Activated CD4-positive, alpha-beta T cell treated with anti-CD3 and anti-CD28 coated beads for 36 hours (primary cell): ENCODE measurements around the gene PAAF1. TPM values are rescaled to one million over a fixed set of nuclear protein-coding genes. Genes with fewer than 3 reads are reported as not detected.

Experiments used
- ATAC-seq: fragments of 200-7000 bp; cut with Tn5 transposase; one replicate; pipeline ENCODE4 v1.10.0; 2021; ENCODE audit warnings: mild to moderate bottlenecking, moderate library complexity
- CTCF ChIA-PET: fragments of 350-600 bp; sonication (Branson Sonifier 250); formaldehyde crosslinking; loops from one replicate; lab custom pipeline; 2021; ENCODE audit warnings: antibody characterized with exemption; lab: Charles Lee
- POLR2A ChIA-PET: fragments of 350-600 bp; sonication (Branson Sonifier 250); formaldehyde crosslinking; loops from one replicate; lab custom pipeline; 2021; ENCODE audit warnings: antibody characterized with exemption, inconsistent platforms; lab: Charles Lee
- DNase-seq: peaks from one replicate; pipeline ENCODE4 v3.0.0-alpha.2; 2020
- H3K27ac Mint-ChIP-seq: one replicate; pipeline ENCODE4 v1.8.0; 2021; ENCODE audit warnings: mixed read lengths
- H3K27me3 Mint-ChIP-seq: one replicate; pipeline ENCODE4 v1.8.0; 2021; ENCODE audit warnings: mixed read lengths
- H3K36me3 Mint-ChIP-seq: one replicate; pipeline ENCODE4 v1.8.0; 2021; ENCODE audit warnings: low read depth, mixed read lengths
- H3K4me1 Mint-ChIP-seq: one replicate; pipeline ENCODE4 v1.8.0; 2021; ENCODE audit warnings: mixed read lengths
- H3K4me3 Mint-ChIP-seq: one replicate; pipeline ENCODE4 v1.8.0; 2021; ENCODE audit warnings: mild to moderate bottlenecking, moderate library complexity, mixed read lengths
- H3K9me3 Mint-ChIP-seq: one replicate; pipeline ENCODE4 v1.8.0; 2021; ENCODE audit warnings: low read depth, mixed read lengths
- intact Hi-C, 2 experiments: fragments of 100-400 bp; cut with DNase I in 1 of 2; cut with micrococcal nuclease in 1 of 2; formaldehyde crosslinking; loops; one replicate each; pipeline versions ENCODE4 v1.14.2 to v1.15.1; 2022 to 2024; cut with DNase I, micrococcal nuclease
- total RNA-seq, 2 experiments: library from RNA; stranded (reverse); gene quantifications; one replicate each; pipeline ENCODE4 v1.2.3, GENCODE V29; 2021

The PAAF1 gene
- total RNA-seq, 2 experiments from 2014 or later, result 34.2 to 34.8 TPM

DNA sequence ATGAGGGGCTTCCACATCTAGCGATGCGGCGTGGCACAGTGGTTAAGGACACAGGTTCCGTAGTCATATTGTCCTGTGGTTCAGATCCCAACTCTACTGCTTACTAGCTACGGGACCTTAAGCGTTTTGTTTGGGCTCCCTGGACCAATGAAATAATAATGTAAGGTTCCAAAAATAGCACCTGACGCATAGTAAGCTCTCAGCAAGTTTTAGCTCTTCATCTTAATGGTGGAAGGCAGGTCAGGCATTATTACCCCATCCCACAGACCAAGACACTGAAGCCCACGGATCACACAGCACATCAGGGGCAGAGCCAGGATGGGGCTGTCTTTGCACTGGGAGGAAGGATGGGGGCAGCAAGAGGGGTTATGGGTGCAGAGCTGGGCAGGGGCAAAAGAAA is 87.1 kb downstream of the PAAF1 start:
- ChIA-PET POLR2A (interaction anchor here (0.7 kb wide), 1 partner anchor 89 kb away, joined by 4 read pairs; no protein-coding TSS in a partner anchor), CTCF (interaction anchor here (0.6 to 2.1 kb wide), 20 partner anchors 8 to 230 kb away, joined by 3 to 14 read pairs (median 4); no protein-coding TSS in a partner anchor)
- H3K4me1 Mint-ChIP-seq, result peaks cover 30% of the 10 kb centered on the region
- peak overlapping the region; percentile 4 for H3K27ac Mint-ChIP-seq
- DNase-seq (no peak), ATAC-seq (no peak)
- H3K27me3 Mint-ChIP-seq, result no peaks in the 10 kb centered on the region
- H3K9me3 Mint-ChIP-seq, result no peaks in the 10 kb centered on the region
- intact Hi-C loops, result loop anchor here (1.0 to 10.0 kb wide), 9 partner anchors 69 to 483 kb away; no protein-coding TSS in a partner anchor
- H3K4me3 Mint-ChIP-seq, result no peak overlapping the region
- no peaks in the 10 kb centered on the region for H3K36me3 Mint-ChIP-seq

DNA sequence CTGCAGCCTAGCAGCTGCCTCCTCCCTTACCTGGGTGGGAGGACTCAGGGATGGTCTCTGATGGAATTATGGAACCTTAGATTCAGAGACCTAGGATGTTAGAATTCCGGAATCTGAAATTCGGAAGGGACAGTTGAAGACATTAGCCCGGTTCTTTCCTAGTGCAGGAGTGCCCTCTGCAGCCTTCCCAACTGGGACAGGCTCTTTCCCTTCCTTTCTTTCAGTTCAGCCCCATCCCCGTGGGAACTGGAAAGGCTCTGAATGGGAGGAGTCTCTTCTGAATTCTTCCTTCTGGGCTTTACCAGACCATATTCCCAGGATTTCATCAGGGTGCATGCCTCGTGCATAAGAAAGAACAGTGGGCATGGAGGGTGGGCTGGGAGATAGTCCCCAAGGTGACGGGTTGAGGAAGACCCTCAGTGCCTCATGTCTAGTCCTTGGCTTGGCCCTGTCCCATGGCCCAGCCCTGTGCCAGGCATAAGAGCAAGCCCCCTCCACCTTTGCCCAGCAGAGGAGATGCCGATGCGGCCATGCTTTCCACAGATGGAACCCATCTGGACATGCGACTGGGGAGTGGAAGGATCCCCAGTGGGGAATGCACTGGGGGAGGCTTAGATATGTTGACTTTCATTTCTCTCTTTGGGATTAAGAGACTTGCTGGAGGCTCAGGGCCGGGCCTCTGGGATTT is 88.4 kb downstream of the PAAF1 start:
- H3K9me3 Mint-ChIP-seq, result no peaks in the 10 kb centered on the region
- H3K27ac Mint-ChIP-seq, result no peak overlapping the region
- POLR2A ChIA-PET, result interaction anchor here (0.6 kb wide), 1 partner anchor 9 kb away, joined by 3 read pairs; no protein-coding TSS in a partner anchor
- ATAC-seq, result no peak
- CTCF ChIA-PET, result interaction anchor here (0.6 to 2.1 kb wide), 6 partner anchors 10 to 212 kb away, joined by 3 to 14 read pairs (median 4); no protein-coding TSS in a partner anchor
- no peak overlapping the region for H3K4me3 Mint-ChIP-seq
- DNase-seq, result no peak
- H3K27me3 Mint-ChIP-seq, result no peaks in the 10 kb centered on the region
- H3K4me1 Mint-ChIP-seq, result peaks cover 43% of the 10 kb centered on the region
- intact Hi-C loops, result loop anchor here (2.0 to 10.0 kb wide), 4 partner anchors 68 to 356 kb away; no protein-coding TSS in a partner anchor
- H3K36me3 Mint-ChIP-seq, result no peaks in the 10 kb centered on the region

DNA sequence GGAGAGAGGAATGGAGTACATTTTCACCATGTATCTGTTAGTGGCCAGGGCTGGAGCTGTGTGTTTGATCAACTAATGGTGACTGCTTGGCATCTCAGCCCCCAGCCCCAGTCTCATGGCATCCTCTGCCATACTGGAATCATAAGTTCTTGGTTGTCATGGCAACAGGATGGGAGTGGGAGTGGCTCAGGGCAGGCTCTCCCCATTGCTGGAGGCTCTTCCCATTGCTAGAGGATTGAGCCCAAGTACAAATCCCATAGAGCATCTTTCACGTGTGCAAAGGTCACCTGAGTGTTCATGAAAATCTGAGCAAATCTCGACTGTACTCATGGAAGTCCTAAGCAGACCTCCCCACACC is 88.9 kb downstream of the PAAF1 start:
- ChIA-PET POLR2A (no interaction called here), CTCF (interaction anchor here (0.6 to 1.2 kb wide), 3 partner anchors 11 to 205 kb away, joined by 3 to 5 read pairs (median 3); partner anchors contain the start of genes C2CD3, PPME1 and UCP2)
- ATAC-seq, result no peak
- Mint-ChIP-seq H3K9me3 (no peaks in the 10 kb centered on the region), H3K4me3 (no peak overlapping the region), H3K27ac (no peak overlapping the region), H3K27me3 (no peaks in the 10 kb centered on the region), H3K4me1 (peaks cover 48% of the 10 kb centered on the region), H3K36me3 (no peaks in the 10 kb centered on the region)
- no peak for DNase-seq
- intact Hi-C loops, result loop anchor here (2.0 to 10.0 kb wide), 4 partner anchors 67 to 355 kb away; no protein-coding TSS in a partner anchor

- Mint-ChIP-seq H3K36me3 (no peaks in the 10 kb centered on the region), H3K27ac (peak overlapping the region; percentile 63), H3K4me3 (no peak overlapping the region), H3K27me3 (no peaks in the 10 kb centered on the region), H3K9me3 (no peaks in the 10 kb centered on the region), H3K4me1 (peaks cover 72% of the 10 kb centered on the region)
- DNase-seq, result no peak
- CTCF ChIA-PET, result no interaction called here
- intact Hi-C loops, result loop anchor here in 1 of 2 experiments (10.0 kb wide), 2 partner anchors 286 to 336 kb away; no protein-coding TSS in a partner anchor
- ATAC-seq, result no peak
- POLR2A ChIA-PET, result interaction anchor here (0.6 to 1.1 kb wide), 3 partner anchors 11 to 180 kb away, joined by 3 to 4 read pairs (median 3); no protein-coding TSS in a partner anchor
Observed at GRCh38 chr11:73968356-73968966, 91.7 kb downstream of the PAAF1 start.

- ATAC-seq, result no peak
- Mint-ChIP-seq H3K4me3 (no peak overlapping the region), H3K27me3 (no peaks in the 10 kb centered on the region), H3K27ac (peak overlapping the region; percentile 63), H3K4me1 (peaks cover 77% of the 10 kb centered on the region), H3K36me3 (peaks cover 3% of the 10 kb centered on the region), H3K9me3 (no peaks in the 10 kb centered on the region)
- ChIA-PET POLR2A (interaction anchor here (0.6 to 1.1 kb wide), 2 partner anchors 10 to 180 kb away, joined by 3 to 4 read pairs; no protein-coding TSS in a partner anchor), CTCF (interaction anchor here (0.6 to 1.0 kb wide), 2 partner anchors 9 to 1142 kb away, joined by 3 read pairs; no protein-coding TSS in a partner anchor)
- no peak for DNase-seq
- intact Hi-C loops, result loop anchor here in 1 of 2 experiments (10.0 kb wide), 2 partner anchors 286 to 336 kb away; no protein-coding TSS in a partner anchor
Observed at GRCh38 chr11:73969091-73969490, 92.3 kb downstream of the PAAF1 start.

GRCh38 chr11:73969991-73970800 is 93.4 kb downstream of the PAAF1 start:
- H3K27ac Mint-ChIP-seq, result peak overlapping the region; percentile 63
- POLR2A ChIA-PET, result interaction anchor here (0.9 to 1.9 kb wide), 2 partner anchors 10 to 24 kb away, joined by 3 to 7 read pairs; no protein-coding TSS in a partner anchor
- peaks cover 79% of the 10 kb centered on the region for H3K4me1 Mint-ChIP-seq
- peaks cover 13% of the 10 kb centered on the region for H3K36me3 Mint-ChIP-seq
- no peaks in the 10 kb centered on the region for H3K9me3 Mint-ChIP-seq
- H3K4me3 Mint-ChIP-seq, result no peak overlapping the region
- intact Hi-C loops, result loop anchor here in 1 of 2 experiments (10.0 kb wide), 2 partner anchors 285 to 335 kb away; no protein-coding TSS in a partner anchor
- peak; percentile 14 for ATAC-seq
- no peaks in the 10 kb centered on the region for H3K27me3 Mint-ChIP-seq
- CTCF ChIA-PET, result interaction anchor here (1.0 to 1.5 kb wide), 2 partner anchors 10 kb away, joined by 3 to 7 read pairs; no protein-coding TSS in a partner anchor
- DNase-seq, result no peak

DNA sequence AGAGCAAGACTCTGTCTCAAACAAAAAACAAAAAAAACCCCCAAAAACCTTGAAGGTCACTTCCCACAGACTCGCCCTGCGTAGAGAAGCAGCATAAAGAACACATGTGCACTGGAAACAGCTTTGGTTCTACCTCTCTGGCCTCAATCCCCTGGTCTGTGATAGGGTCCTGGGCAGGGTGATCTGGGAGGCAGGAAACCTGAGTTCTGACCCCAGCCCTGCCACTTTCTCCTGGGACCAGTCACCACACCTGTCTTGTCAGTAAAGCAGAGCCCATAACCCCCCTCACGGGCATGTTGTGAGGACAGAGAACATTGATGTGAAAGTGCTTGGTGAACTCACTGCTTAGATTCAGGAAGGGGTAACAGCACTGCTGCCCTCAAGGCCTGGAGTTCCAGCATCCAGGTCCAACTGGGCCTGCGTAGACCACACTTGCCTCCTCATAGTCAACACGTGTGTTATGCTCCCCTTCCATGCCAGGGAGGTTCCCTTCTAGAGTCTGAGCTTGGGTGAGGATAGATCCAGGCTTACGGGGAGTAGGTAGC is 94.4 kb downstream of the PAAF1 start:
- intact Hi-C loops, result no loop called here
- Mint-ChIP-seq H3K27me3 (no peaks in the 10 kb centered on the region), H3K4me1 (peaks cover 83% of the 10 kb centered on the region), H3K27ac (peak overlapping the region; percentile 83), H3K9me3 (no peaks in the 10 kb centered on the region), H3K4me3 (no peak overlapping the region), H3K36me3 (peaks cover 22% of the 10 kb centered on the region)
- ATAC-seq (no peak), DNase-seq (no peak)
- CTCF ChIA-PET, result interaction anchor here (1.5 kb wide), 1 partner anchor 9 kb away, joined by 7 read pairs; no protein-coding TSS in a partner anchor
- POLR2A ChIA-PET, result interaction anchor here (0.6 to 1.9 kb wide), 3 partner anchors 9 to 75 kb away, joined by 3 to 7 read pairs (median 5); no protein-coding TSS in a partner anchor

- H3K9me3 Mint-ChIP-seq, result no peaks in the 10 kb centered on the region
- ChIA-PET CTCF (interaction anchor here (0.9 to 1.2 kb wide), 4 partner anchors 8 to 46 kb away, joined by 3 read pairs; no protein-coding TSS in a partner anchor), POLR2A (interaction anchor here (0.9 kb wide), 1 partner anchor 9 kb away, joined by 3 read pairs; no protein-coding TSS in a partner anchor)
- H3K27ac Mint-ChIP-seq, result peak overlapping the region; percentile 17
- H3K4me3 Mint-ChIP-seq, result no peak overlapping the region
- ATAC-seq (no peak), DNase-seq (no peak)
- peaks cover 31% of the 10 kb centered on the region for H3K36me3 Mint-ChIP-seq
- intact Hi-C loops, result no loop called here
- H3K27me3 Mint-ChIP-seq, result no peaks in the 10 kb centered on the region
- H3K4me1 Mint-ChIP-seq, result peaks cover 92% of the 10 kb centered on the region
Observed at GRCh38 chr11:73972187-73972586, 95.4 kb downstream of the PAAF1 start.

- no peaks in the 10 kb centered on the region for H3K9me3 Mint-ChIP-seq
Observed at GRCh38 chr11:73972620-73973449, 96.0 kb downstream of the PAAF1 start.

More at GRCh38 chr11:73972620-73973449, 96.0 kb downstream of the PAAF1 start:
- peaks cover 94% of the 10 kb centered on the region for H3K4me1 Mint-ChIP-seq
- H3K4me3 Mint-ChIP-seq, result no peak overlapping the region
- ATAC-seq, result no peak
- intact Hi-C loops, result no loop called here
- no peaks in the 10 kb centered on the region for H3K27me3 Mint-ChIP-seq
- peaks cover 38% of the 10 kb centered on the region for H3K36me3 Mint-ChIP-seq
- POLR2A ChIA-PET, result interaction anchor here (0.6 to 1.4 kb wide), 4 partner anchors 8 to 282 kb away, joined by 3 to 4 read pairs (median 4); partner anchors contain the start of genes C2CD3 and PPME1
- no peak for DNase-seq
- CTCF ChIA-PET, result interaction anchor here (0.9 to 1.2 kb wide), 5 partner anchors 9 to 45 kb away, joined by 3 to 5 read pairs (median 3); partner anchors contain the start of gene UCP2
- H3K27ac Mint-ChIP-seq, result peak overlapping the region; percentile 66
